GM06990 (cell line): Measurements from ENCODE around the gene TTLL10.

Source experiments
- DNase-seq: peaks from one replicate; pipeline ENCODE4 v3.0.0-alpha.2; 2011; ENCODE audit not compliant: insufficient read length; ENCODE audit errors: extremely low read depth
- H3K27me3 ChIP-seq: replicated peaks from 2 replicates; pipeline ENCODE4 v1.6.0; 2011; ENCODE audit warnings: low read length; ENCODE audit not compliant: control insufficient read depth, insufficient read depth
- H3K36me3 ChIP-seq: 2 replicates; pipeline ENCODE4 v1.5.1; 2011; ENCODE audit warnings: low read length; ENCODE audit not compliant: control insufficient read depth, insufficient read depth
- H3K4me3 ChIP-seq: replicated peaks from 2 replicates; pipeline ENCODE4 v1.5.1; 2011; ENCODE audit warnings: low read depth, mild to moderate bottlenecking, control low read depth, low read length
- TF ChIP-seq, protein P1 (sequence below): IDR thresholded peaks from 2 replicates; pipeline ENCODE4 v1.5.1; 2011; ENCODE audit warnings: low read length, control low read depth, mild to moderate bottlenecking, inconsistent platforms; ENCODE audit not compliant: insufficient read depth, poor library complexity, severe bottlenecking

Gene TTLL10

DNA sequence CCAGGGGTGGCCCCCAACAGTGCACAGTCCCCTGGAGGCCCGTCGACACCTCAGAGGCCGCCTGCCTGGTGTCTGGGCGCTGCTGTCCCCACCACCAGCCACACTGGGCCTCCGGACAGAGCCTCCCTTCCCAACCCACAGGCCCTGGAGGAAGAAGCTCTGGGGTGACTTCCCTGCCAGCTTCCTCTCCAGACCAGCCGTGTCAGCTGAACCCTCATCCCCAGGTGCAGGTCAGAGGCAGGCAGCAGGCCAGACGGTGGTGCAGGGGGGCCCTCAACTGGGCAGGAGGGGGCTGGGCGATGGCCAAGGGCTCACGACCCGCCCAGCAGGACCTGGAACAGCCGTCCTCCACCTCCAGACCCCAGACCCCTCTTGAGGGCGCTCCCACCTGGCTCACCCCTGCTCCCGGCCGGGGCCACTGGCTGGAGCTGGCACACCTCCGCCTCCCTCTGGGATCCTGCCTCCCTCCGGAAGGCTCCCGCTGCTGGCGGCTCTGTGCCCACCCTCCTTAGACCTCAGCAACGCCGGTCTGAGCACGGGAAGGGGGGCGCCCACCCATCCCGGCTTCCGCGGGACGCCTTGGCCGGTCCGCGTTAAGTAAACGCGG, 32.2 kb downstream of the TTLL10 start:
- no peaks in the 10 kb centered on the region; the same call in 1 of the 2 replicates for H3K27me3 ChIP-seq
- peak; percentile 18 for DNase-seq
- peak overlapping the region; percentile 41 for H3K4me3 ChIP-seq
- no peaks in the 10 kb centered on the region for H3K36me3 ChIP-seq
- TF ChIP-seq, protein P1, sequence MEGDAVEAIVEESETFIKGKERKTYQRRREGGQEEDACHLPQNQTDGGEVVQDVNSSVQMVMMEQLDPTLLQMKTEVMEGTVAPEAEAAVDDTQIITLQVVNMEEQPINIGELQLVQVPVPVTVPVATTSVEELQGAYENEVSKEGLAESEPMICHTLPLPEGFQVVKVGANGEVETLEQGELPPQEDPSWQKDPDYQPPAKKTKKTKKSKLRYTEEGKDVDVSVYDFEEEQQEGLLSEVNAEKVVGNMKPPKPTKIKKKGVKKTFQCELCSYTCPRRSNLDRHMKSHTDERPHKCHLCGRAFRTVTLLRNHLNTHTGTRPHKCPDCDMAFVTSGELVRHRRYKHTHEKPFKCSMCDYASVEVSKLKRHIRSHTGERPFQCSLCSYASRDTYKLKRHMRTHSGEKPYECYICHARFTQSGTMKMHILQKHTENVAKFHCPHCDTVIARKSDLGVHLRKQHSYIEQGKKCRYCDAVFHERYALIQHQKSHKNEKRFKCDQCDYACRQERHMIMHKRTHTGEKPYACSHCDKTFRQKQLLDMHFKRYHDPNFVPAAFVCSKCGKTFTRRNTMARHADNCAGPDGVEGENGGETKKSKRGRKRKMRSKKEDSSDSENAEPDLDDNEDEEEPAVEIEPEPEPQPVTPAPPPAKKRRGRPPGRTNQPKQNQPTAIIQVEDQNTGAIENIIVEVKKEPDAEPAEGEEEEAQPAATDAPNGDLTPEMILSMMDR: no peak

DNA sequence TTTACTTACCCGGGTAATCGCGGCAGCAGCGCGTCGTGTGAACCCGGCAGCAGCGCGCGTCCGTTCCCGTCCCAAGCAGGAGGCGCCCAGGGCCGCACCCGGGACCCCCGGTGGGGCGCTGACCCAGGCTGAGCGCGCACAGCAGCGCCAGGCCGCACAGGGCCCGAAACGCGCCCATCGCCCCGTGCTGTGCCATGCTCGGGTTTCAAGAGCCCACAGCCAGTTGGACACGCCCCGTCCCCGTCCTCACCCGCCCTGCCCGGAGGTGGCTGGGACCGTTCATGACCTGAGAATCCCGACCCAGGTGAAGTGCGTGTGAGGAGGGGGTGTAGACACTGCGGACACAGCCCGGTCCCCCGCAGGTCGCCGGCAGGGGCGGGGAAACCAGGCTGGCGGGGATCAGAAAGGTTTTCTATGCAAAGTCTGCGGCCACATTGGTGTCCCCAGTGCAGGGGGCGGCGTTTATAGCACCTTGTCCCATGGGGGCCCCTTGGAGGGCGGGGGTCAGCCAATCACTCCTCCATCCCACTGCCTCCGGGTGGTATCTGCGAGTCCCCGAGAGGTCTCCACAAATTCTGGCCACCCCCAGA, 32.8 kb downstream of the TTLL10 start, which contains the start of gene TNFRSF18:
Gene TNFRSF18, minus strand, starts transcription at position 217 of the 590 bp plus-strand sequence. Its CDS starts 21 bp downstream, at position 196.
- H3K4me3 ChIP-seq: peak within 1 kb of the TSS; percentile 41
- H3K36me3 ChIP-seq: no peaks in the 10 kb centered on the region
- TF ChIP-seq, protein P1: no peak
- H3K27me3 ChIP-seq: no peaks in the 10 kb centered on the region; the same call in 1 of the 2 replicates
- DNase-seq: peak; percentile 56

DNA sequence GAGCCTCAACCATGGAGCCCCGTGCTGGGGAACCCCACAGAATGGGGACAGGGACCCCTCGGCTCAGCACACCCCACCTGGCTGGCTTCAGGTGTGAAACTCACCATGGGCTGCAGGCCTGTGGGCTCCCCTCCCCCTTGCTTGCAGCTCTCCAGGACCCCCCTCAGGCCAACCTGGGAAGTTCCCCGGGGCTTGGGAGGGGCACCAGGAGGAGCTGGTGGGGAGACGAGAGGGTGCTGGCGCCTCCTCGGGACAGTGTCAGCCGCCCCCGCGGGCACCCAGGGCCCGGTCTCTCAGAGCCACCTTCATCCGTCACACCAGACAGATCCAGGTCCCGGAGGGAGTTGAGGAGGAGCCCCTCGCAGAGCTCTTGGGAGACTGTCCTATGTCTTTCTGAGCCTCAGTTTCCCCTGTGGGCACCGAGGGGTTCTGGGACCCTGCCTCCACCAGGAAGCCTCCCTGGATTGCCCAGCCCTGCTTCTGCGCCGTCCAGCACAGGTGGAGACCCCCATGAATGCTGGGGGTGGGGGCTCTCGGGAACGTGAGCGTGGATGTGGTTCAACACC, 33.4 kb downstream of the TTLL10 start:
- Histone ChIP-seq H3K36me3 (no peaks in the 10 kb centered on the region), H3K27me3 (no peaks in the 10 kb centered on the region; the same call in 1 of the 2 replicates), H3K4me3 (no peak overlapping the region)
- DNase-seq: peak; percentile 29
- TF ChIP-seq, protein P1: peak; percentile 14

DNA sequence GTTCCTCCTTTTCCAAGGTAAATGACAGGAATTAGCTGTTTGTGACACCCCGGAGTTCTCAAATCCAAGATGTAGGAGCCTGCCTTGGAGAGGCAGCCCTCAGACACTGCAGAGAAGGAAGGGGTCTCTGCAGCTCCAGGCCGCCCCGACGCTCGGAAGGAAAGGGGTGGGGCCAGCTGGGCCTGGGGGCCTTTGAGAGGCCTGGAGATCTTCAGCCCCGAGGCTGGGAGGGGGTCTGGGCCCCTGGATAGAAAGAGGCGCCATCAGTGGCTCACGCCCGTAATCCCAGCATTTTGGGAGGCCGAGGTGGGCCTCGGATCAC, 33.9 kb downstream of the TTLL10 start:
- Histone ChIP-seq H3K27me3 (no peaks in the 10 kb centered on the region; the same call in 1 of the 2 replicates), H3K4me3 (no peak overlapping the region), H3K36me3 (no peaks in the 10 kb centered on the region)
- peak; percentile 3 for DNase-seq
- TF ChIP-seq, protein P1: no peak

DNA sequence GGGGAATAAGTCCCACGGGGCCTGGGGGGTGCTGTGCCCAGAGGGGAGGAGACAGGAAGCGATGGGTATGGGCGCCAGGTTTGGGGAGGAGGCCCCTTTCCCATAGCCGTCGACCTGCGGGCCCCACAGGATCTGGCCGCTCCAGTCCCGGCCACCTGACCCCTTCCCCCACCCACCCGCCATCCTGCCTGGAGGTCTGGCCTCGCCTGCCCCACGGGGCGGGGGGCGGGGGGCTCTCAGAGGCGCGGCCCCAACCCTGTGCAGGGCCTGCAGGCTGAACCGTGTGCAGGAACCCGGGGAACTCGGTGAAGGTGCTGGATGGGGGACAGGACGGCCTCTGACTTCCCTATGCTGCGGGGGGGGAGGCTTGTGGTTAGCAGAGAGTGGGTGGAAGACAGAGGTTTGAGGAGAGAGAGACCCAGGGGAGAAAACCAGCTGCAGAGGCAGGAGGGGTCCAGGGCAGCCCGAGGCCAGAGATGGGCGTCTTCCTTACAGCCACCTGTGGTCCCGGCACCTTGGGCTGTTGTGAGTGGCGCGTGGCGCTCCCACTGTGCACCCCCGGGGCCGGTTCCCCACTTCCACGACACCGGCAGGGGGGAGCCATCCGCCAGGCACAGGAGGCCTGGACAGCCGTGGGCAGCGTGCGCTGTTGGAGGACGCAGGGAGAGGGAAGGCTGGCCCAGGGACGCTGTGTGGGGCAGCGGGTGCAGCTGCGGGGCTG, 35.2 kb downstream of the TTLL10 start:
- peak; percentile 41 for DNase-seq
- no peaks in the 10 kb centered on the region for H3K36me3 ChIP-seq
- no peak overlapping the region for H3K4me3 ChIP-seq
- H3K27me3 ChIP-seq: no peaks in the 10 kb centered on the region; the same call in 1 of the 2 replicates
- TF ChIP-seq, protein P1: no peak
